Measurements from ENCODE around the gene FANCE. TPM values are rescaled to one million over a fixed set of nuclear protein-coding genes. Genes with fewer than 3 reads are reported as not detected.
A peak's percentile ranks its signal among the peaks of the same experiment; 100 is the strongest.
"Not testable (repeated sequence)": the region's sequence is repeated elsewhere in the genome, so short reads cannot be mapped to it uniquely, and the experiment has no call there.

The FANCE gene
- total RNA-seq, 1 donor from 2014 or later: 2.0 TPM

- no peak for DNase-seq (ENCODE audit: low read depth)
These were observed 22.7 kb upstream of the FANCE start for GRCh38 chr6:35429463-35429862.

GRCh38 chr6:35432291-35432690 is 19.8 kb upstream of the FANCE start:
- no peak for DNase-seq (ENCODE audit: low read depth)

GRCh38 chr6:35432702-35433101 is 19.4 kb upstream of the FANCE start:
- not testable (repeated sequence) for DNase-seq (ENCODE audit: low read depth)

- DNase-seq (ENCODE audit: low read depth): no peak
These were observed 16.9 kb upstream of the FANCE start for GRCh38 chr6:35435074-35435837.

- DNase-seq (ENCODE audit: low read depth): no peak
These were observed 15.9 kb upstream of the FANCE start for GRCh38 chr6:35436071-35436857.

DNA sequence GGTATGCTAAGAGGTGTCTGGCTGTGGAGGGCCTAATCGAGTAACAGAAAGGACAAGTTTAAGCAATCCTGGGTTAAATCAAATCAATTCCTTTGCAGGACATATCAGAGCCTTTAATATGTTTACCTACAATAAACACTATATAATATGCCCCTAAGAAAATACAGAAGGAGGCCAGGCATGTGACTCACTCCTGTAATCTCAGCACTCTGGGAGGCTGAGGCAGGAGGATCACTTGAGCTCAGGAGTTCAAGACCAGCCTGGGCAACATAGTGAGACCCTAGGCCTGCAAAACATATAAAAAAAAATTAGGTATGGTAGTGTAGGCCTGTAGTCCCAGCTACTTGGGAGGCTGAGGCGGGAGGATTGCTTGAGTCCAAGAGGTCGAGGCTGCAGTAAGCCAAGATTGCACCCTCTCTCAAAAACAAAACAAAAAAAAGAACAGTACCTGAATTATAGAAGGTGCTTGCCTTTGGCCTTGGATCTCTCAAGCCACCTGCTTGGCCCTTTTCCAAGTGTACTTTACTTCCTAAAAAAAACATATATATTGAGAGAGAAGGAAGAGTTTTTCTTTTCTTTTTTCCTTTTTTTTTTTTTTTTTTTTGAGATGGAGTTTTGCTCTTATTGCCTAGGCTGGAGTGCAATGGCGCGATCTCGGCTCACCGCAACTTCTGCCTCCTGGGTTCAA is 13.6 kb upstream of the FANCE start:
- DNase-seq (ENCODE audit: low read depth): not testable (repeated sequence)

DNA sequence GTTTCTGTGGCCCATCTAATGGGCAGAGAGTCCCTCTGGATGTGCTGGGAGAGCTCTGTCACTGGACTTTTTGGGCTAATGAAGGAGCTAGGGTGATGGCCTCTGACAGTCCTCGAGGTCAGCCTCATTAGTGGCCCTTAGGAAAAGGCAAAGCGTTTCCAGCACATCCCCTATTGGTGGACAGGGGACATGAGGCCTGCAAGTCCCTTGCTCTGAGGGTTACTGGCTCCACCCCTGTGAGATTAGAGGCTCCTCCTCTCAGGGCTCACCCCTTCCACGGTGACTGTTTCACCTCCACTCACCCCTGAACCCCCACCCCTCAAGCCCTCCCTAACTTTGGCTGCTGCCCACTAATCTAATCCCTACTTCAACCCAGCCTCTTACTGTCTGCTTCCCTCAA is 12.8 kb upstream of the FANCE start:
- no peak for DNase-seq (ENCODE audit: low read depth)

- DNase-seq (ENCODE audit: low read depth): no peak
These were observed 10.9 kb upstream of the FANCE start for GRCh38 chr6:35441205-35441604.

- no peak for DNase-seq (ENCODE audit: low read depth)
These were observed 10.5 kb upstream of the FANCE start for GRCh38 chr6:35441642-35442041.

GRCh38 chr6:35442693-35443092 is 9.4 kb upstream of the FANCE start:
- DNase-seq (ENCODE audit: low read depth): no peak

GRCh38 chr6:35443341-35444030 is 8.7 kb upstream of the FANCE start:
- DNase-seq (ENCODE audit: low read depth): no peak

GRCh38 chr6:35445691-35446090 is 6.4 kb upstream of the FANCE start:
- DNase-seq (ENCODE audit: low read depth): no peak

GRCh38 chr6:35448191-35448590 is 3.9 kb upstream of the FANCE start:
- DNase-seq (ENCODE audit: low read depth): no peak

DNA sequence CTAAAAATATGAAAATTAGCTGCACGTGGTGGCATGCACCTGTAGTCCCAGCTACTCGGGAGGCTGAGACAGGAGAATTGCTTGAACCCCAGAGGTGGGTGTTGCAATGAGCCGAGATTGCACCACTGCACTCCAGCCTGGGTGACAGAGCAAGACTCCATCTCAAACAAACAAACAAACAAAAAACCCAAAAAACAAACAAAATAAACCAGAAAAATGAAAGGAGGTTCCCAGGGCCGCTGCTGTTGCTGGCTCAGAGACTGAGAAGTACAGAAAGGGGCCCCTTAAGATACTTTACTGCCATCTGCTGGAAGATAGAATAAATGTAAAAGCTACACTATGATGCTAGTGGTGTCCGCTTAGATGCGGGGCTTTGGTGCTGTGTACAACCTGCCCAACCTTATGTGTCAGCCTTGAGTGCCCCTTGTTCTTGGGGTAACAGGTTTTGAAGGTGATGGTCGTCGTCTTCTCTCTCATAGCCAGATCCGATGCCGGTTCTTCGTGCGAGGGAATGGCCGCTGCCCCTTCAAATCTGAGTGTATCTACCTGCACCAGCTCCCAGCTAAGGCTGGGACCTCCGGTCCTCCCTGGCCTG is 2.8 kb upstream of the FANCE start:
- peak; percentile 72 for DNase-seq (ENCODE audit: low read depth)

DNA sequence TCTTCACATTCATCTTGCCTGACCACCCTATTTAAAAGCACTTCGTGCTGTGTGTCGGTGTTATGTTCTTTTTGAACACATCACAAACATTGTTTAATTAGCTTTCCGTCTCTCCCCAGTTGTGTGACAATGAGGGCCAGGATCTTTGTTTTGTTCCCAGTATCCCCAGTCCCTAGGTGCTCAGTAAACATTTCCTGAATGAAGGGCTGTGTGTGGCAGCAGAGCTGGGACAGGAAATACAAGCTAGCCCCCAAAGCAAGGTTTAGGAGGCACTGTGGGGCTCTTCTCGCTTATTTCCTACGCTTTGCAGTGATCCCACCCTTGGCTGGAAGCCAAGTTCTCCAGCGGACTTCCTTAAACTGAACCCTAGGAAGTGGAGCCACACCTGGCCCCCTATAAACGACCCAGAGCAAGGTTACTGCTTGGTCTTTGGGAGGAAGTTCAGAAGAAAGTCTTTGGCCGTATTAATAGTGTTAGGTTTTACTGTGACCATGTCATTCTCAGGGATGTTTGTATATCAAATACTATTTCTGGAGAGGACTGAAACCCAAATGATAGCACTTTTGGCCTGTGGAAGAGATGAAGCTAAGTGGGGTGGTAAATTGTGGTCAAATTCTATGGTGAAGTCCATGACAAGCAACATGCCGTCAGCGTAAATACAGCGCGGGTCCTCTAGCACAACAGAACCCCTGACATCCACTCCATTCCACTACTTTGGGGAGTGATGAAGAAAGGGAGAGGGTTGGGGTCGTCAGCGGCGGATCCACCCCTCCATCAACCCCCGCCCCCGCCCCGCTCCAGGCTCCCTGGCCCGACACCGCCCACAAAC is 570 bp upstream of the FANCE start:
- DNase-seq (ENCODE audit: low read depth): no peak

DNA sequence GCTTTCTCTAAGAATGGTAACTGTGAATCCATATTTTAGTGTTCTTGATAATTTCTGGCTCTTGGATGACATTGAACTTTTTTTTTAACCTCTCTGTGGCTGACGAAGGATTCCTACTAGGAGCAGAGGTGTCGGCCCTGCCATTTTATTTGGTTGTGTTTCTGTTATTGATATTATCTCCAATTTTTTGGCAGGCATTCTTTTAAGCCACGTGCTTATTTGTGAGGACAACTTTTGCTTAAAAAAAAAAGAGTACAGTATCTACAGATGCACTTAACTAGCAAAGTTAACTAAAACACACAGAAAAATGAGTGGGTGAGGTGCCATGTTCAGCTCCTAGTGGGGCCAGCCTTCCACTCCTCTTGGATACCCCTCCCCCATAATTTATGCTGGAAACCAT is 1.1 kb downstream of the FANCE start:
- no peak for DNase-seq (ENCODE audit: low read depth)

GRCh38 chr6:35454391-35455110 is 2.4 kb downstream of the FANCE start:
- no peak for DNase-seq (ENCODE audit: low read depth)

- no peak for DNase-seq (ENCODE audit: low read depth)
These were observed 5.8 kb downstream of the FANCE start for GRCh38 chr6:35457907-35458306.

- DNase-seq (ENCODE audit: low read depth): no peak
These were observed 9.1 kb downstream of the FANCE start for GRCh38 chr6:35461270-35461669.

DNA sequence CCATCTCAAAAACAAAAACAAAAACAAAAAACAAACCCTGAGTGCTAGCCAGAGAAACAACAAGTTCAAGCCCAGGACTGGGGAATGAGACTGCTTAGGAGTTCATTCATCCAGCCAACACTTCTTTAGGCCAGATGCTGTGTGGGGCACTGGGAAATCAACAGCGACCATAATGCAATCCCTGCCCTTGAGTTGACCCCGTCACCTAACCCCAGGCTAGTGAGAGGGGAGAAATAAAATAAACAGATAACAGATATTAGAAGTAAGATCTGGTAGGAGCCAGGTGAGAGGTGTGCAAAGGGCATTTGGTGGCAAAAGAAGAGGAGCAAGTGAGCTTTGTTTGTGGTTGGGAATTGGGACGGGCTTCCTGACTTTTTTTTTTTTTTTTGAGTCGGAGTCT is 11.2 kb downstream of the FANCE start:
- DNase-seq (ENCODE audit: low read depth): no peak

Measured in renal cortical epithelial cell (primary cell).